OCI-LY3 (cell line): ENCODE data around the gene NDUFV2.

ENCODE experiments used
- H2AFZ ChIP-seq: fragments of 200-600, 300-600 bp; shearing (Covaris generic); 2 replicates; pipeline ENCODE4 v1.6.0; 2014; ENCODE audit warnings: antibody characterized with exemption, low read depth, low read length
- H3K27ac ChIP-seq: fragments of 200-600, 300-600 bp; sonication (generic); 2 replicates; pipeline ENCODE4 v1.5.1; 2014; ENCODE audit warnings: mild to moderate bottlenecking, low read length, moderate library complexity, mixed read lengths
- H3K27me3 ChIP-seq: fragments of 200-600, 300-600 bp; sonication (generic); 2 replicates; pipeline ENCODE4 v1.6.1; 2014; ENCODE audit warnings: low read depth, low read length, mixed read lengths
- H3K36me3 ChIP-seq: fragments of 200-600, 300-600 bp; sonication (generic); replicated peaks from 2 replicates; pipeline ENCODE3; 2014; ENCODE audit warnings: low read depth, low read length, mixed read lengths
- H3K4me1 ChIP-seq: fragments of 300-600, 200-600 bp; sonication (generic); 2 replicates; pipeline ENCODE4 v1.6.1; 2014; ENCODE audit warnings: low read length, mixed read lengths
- H3K4me2 ChIP-seq: fragments of 200-600, 300-600 bp; sonication (generic); 2 replicates; pipeline ENCODE4 v1.6.1; 2014; ENCODE audit warnings: low read length, mixed read lengths
- H3K4me3 ChIP-seq: fragments of 300-600, 200-600 bp; sonication (generic); 2 replicates; pipeline ENCODE4 v1.5.1; 2014; ENCODE audit warnings: antibody characterized with exemption, mild to moderate bottlenecking, low read length, moderate library complexity
- H3K79me2 ChIP-seq: fragments of 300-600, 200-600 bp; shearing (Covaris generic); 2 replicates; pipeline ENCODE4 v1.6.1; 2014; ENCODE audit warnings: mild to moderate bottlenecking, low read length, mixed read lengths
- H3K9ac ChIP-seq: fragments of 300-600, 200-600 bp; shearing (Covaris generic); 2 replicates; pipeline ENCODE4 v1.6.0; 2014; ENCODE audit warnings: mild to moderate bottlenecking, low read length, moderate library complexity
- H3K9me3 ChIP-seq: fragments of 200-600, 300-600 bp; shearing (Covaris generic); 2 replicates; pipeline ENCODE4 v1.6.1; 2014; ENCODE audit warnings: low read length, mixed read lengths; ENCODE audit not compliant: insufficient read depth
- H4K20me1 ChIP-seq: fragments of 200-600, 300-600 bp; sonication (generic); 2 replicates; pipeline ENCODE4 v1.6.1; 2016; ENCODE audit warnings: low read length, mixed read lengths; ENCODE audit not compliant: insufficient read depth
- EZH2phosphoT487 ChIP-seq: fragments of 200-600 bp; shearing (Covaris generic); IDR thresholded peaks from 2 replicates; pipeline ENCODE4 v1.6.1; 2018; ENCODE audit warnings: antibody characterized with exemption, mixed run types, low read depth
- TF ChIP-seq, protein P1 (sequence below): fragments of 200-600, 300-600 bp; sonication (generic); IDR thresholded peaks from 2 replicates; pipeline ENCODE4 v1.5.1; 2014; ENCODE audit warnings: antibody characterized with exemption, low read length, low read depth

NDUFV2 gene

DNA sequence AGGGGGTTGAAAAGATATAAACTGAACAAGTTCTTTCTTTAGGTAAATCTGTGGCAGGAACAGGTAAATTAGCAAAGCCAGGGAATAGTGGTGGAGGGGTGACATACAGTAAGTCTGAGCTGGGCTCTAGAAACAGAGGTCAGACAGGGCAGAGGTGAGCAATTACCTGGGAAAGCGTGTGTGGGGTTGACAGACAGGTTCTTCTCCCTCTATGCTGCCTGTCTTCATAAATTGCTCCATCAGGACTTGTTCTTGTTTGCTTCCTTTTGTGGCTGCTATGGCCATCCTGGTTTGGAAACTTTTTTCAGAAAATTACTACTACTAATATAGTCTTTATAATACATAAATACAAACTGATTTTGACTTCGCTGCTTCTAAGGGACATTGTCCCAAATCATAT lies 30.7 kb downstream of the NDUFV2 start:
- Histone ChIP-seq H4K20me1 (peaks cover 19% of the 10 kb centered on the region), H3K79me2 (peaks cover 90% of the 10 kb centered on the region), H3K9me3 (no peaks in the 10 kb centered on the region), H3K4me1 (peaks cover 31% of the 10 kb centered on the region), H3K27ac (peak overlapping the region; percentile 96), H3K9ac (no peak overlapping the region), H3K27me3 (no peaks in the 10 kb centered on the region), H3K36me3 (peaks cover 55% of the 10 kb centered on the region), H3K4me3 (no peak overlapping the region), H3K4me2 (peak overlapping the region; percentile 88), H2AFZ (no peak overlapping the region)
- TF ChIP-seq, protein P1, sequence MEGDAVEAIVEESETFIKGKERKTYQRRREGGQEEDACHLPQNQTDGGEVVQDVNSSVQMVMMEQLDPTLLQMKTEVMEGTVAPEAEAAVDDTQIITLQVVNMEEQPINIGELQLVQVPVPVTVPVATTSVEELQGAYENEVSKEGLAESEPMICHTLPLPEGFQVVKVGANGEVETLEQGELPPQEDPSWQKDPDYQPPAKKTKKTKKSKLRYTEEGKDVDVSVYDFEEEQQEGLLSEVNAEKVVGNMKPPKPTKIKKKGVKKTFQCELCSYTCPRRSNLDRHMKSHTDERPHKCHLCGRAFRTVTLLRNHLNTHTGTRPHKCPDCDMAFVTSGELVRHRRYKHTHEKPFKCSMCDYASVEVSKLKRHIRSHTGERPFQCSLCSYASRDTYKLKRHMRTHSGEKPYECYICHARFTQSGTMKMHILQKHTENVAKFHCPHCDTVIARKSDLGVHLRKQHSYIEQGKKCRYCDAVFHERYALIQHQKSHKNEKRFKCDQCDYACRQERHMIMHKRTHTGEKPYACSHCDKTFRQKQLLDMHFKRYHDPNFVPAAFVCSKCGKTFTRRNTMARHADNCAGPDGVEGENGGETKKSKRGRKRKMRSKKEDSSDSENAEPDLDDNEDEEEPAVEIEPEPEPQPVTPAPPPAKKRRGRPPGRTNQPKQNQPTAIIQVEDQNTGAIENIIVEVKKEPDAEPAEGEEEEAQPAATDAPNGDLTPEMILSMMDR: no peak
- no peak for TF ChIP-seq EZH2phosphoT487

DNA sequence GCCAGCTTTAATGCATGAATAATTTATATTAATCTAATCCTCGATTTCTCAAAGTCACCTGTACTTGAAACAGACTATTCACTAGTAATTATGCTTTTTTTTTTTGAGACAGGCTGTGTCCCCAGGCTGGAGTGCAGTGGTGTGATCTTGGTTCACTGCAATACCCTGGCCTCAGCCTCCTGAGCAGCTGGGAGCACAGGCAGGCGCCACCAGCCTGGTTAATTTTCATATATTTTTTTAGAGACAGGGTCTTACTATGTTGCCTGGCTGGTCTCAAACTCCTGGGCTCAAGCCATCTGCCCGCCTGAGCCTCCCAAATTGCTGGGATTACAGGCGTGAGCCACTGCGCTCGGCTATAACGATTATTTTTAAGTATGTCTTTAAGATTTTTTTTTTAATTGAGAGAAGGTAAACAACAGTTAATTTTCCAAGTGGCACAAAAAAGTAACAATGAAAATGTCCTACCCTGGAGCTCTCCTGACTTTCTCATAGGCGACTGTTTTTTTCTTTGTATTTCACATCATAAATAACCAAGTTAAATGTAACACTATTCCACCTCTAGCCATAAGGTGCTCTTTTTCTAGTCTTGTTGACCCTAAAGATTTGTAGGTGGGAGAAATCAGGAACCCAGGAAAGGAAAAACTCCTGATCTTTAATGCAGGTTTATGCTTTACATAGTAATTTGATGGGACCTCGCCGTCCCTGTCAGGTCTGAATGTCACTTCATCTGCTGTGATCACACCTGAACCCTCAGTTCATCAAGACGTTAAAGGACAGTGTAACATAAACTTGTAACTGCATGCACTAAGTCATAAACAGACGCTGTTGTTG lies 32.8 kb downstream of the NDUFV2 start:
- peaks cover 31% of the 10 kb centered on the region for H3K4me1 ChIP-seq
- H3K36me3 ChIP-seq: peaks cover 47% of the 10 kb centered on the region
- peak overlapping the region; percentile 78 for H3K9ac ChIP-seq
- peaks cover 13% of the 10 kb centered on the region for H4K20me1 ChIP-seq
- peak overlapping the region; percentile 96 for H3K27ac ChIP-seq
- H3K9me3 ChIP-seq: no peaks in the 10 kb centered on the region
- H3K79me2 ChIP-seq: peaks cover 90% of the 10 kb centered on the region
- H2AFZ ChIP-seq: no peak overlapping the region
- H3K27me3 ChIP-seq: no peaks in the 10 kb centered on the region
- H3K4me2 ChIP-seq: peak overlapping the region; percentile 88
- TF ChIP-seq, protein P1: no peak
- TF ChIP-seq EZH2phosphoT487: no peak
- peak overlapping the region; percentile 86 for H3K4me3 ChIP-seq

DNA sequence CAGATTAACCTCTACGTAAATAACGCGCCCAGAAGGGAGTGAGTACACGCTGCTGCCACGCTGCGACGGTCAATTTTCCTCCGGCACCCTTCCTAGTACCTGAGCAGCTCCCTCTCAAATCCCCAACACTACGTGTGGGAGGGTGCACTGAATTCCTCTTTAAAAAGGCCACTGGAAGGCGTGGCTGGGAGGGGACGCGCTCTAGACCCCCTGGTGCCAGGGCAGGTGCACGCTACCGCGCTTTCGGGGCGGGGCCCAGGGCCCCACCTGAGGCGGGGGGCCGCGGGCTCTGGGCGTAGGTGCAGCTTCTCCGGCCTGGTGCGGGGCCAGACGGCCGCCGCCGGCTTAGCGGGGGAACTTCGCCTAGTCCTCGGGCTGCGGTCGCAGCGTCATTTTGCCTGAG lies 33.4 kb downstream of the NDUFV2 start:
- Histone ChIP-seq H3K9ac (peak overlapping the region; percentile 78), H3K27ac (peak overlapping the region; percentile 96), H4K20me1 (peaks cover 12% of the 10 kb centered on the region), H3K4me3 (peak overlapping the region; percentile 86), H3K36me3 (peaks cover 40% of the 10 kb centered on the region), H3K4me1 (peaks cover 35% of the 10 kb centered on the region), H3K27me3 (no peaks in the 10 kb centered on the region), H3K4me2 (peak overlapping the region; percentile 88), H3K9me3 (no peaks in the 10 kb centered on the region), H2AFZ (no peak overlapping the region), H3K79me2 (peaks cover 90% of the 10 kb centered on the region)
- TF ChIP-seq EZH2phosphoT487: no peak
- TF ChIP-seq, protein P1: no peak

DNA sequence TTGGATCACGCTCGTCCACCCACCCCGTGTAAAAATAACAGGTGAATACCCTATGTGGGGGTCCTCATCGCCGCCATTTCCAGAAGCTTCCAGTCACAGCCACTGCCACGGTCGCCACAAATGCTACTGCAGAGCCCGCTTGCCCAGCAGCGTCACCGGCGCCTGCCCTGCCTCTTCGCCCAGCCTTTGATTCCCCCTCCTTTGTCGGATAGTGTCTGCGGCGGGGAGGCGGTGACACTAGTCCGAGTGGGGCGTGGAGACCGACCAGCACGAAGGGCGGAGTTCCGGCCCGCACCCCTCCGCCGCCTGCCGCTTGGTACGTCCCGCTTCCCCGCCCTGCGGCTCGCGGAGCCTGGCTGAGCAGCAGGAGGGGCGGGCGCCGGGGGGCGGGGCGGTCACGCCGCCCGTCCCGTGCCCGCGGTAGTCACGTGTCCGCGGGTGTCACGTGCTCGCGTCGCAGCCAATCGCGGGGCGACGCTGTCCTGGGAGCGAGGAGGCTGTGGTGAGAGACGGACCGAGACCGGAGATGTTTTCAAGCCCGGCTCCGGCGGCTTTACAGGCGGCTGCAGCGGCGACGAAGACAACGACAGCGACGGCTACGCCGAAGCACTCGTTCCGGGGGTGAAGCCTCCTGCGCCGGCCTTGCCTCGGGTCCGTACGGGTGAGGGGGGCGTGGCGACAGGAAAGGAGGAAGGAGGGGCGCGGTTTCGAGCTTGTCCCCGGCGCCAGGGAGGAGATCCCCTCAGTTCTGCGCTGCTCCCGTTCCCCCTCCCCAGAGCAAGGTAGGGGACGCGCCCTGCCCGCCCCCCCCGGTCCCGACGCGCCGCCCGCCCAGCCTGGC lies 34.0 kb downstream of the NDUFV2 start, which contains the start of gene ANKRD12:
ANKRD12 (plus strand) TSS at position 467 of the 841 bp plus-strand sequence. CDS start 45,652 bp downstream, outside the sequence.
- peaks cover 90% of the 10 kb centered on the region for H3K79me2 ChIP-seq
- H4K20me1 ChIP-seq: peaks cover 15% of the 10 kb centered on the region

More for the DNA sequence above, 34.0 kb downstream of the NDUFV2 start, which contains the start of gene ANKRD12:
- Histone ChIP-seq H3K4me3 (peak within 1 kb of the TSS; percentile 86), H3K4me2 (peak within 1 kb of the TSS; percentile 96), H2AFZ (no peak within 1 kb of the TSS), H3K9ac (peak within 1 kb of the TSS; percentile 99), H3K27ac (peak within 1 kb of the TSS; percentile 96), H3K36me3 (peaks cover 35% of the 10 kb centered on the region), H3K9me3 (no peaks in the 10 kb centered on the region), H3K27me3 (no peaks in the 10 kb centered on the region), H3K4me1 (peaks cover 41% of the 10 kb centered on the region)
- TF ChIP-seq, protein P1: no peak
- no peak for TF ChIP-seq EZH2phosphoT487
